Glutamatergic neuron (in vitro differentiated cells): ENCODE data around the gene VWA2. TPM values are rescaled to one million over a fixed set of nuclear protein-coding genes. Genes with fewer than 3 reads are reported as not detected.

ENCODE experiments used
- DNase-seq: peaks from one replicate; pipeline ENCODE4 v3.0.0; 2022
- H3K27ac Mint-ChIP-seq: one replicate; pipeline ENCODE4 v1.8.0; 2020; ENCODE audit warnings: mild to moderate bottlenecking, mixed read lengths, inconsistent platforms; ENCODE audit not compliant: unreplicated experiment
- H3K27me3 Mint-ChIP-seq: one replicate; pipeline ENCODE4 v1.8.0; 2020; ENCODE audit warnings: mild to moderate bottlenecking, moderate library complexity, mixed read lengths, inconsistent platforms; ENCODE audit not compliant: unreplicated experiment
- H3K36me3 Mint-ChIP-seq: one replicate; pipeline ENCODE4 v1.8.0; 2020; ENCODE audit warnings: mild to moderate bottlenecking, mixed read lengths, inconsistent platforms; ENCODE audit not compliant: unreplicated experiment
- H3K4me1 Mint-ChIP-seq: one replicate; pipeline ENCODE4 v1.8.0; 2020; ENCODE audit warnings: mild to moderate bottlenecking, low read depth, mixed read lengths, inconsistent platforms; ENCODE audit not compliant: unreplicated experiment
- H3K4me3 Mint-ChIP-seq: one replicate; pipeline ENCODE4 v1.8.0; 2020; ENCODE audit warnings: mild to moderate bottlenecking, mixed read lengths, inconsistent platforms; ENCODE audit not compliant: unreplicated experiment
- H3K9me3 Mint-ChIP-seq: one replicate; pipeline ENCODE4 v1.8.0; 2020; ENCODE audit warnings: mild to moderate bottlenecking, moderate library complexity, mixed read lengths, inconsistent platforms; ENCODE audit not compliant: unreplicated experiment
- CTCF ChIP-seq: fragments of 200-600 bp; sonication (generic); IDR thresholded peaks from one replicate; pipeline ENCODE4 v1.5.0; 2021; ENCODE audit not compliant: partially characterized antibody, unreplicated experiment
- total RNA-seq: library from RNA; stranded (reverse); fragmentation: NEBNext Ultra II Directional; extraction: Animal tissue kit (Norgen Biotek cat#: 25700); gene quantifications from one replicate; pipeline ENCODE4 v1.2.1, GENCODE V29; 2021; ENCODE audit not compliant: unreplicated experiment

The VWA2 gene
- total RNA-seq, 1 donor from 2014 or later: not detected

GRCh38 chr10:114285961-114286441 is 46.9 kb downstream of the VWA2 start:
- no peak for TF ChIP-seq CTCF
- no peaks in the 10 kb centered on the region for H3K4me1 Mint-ChIP-seq
- H3K9me3 Mint-ChIP-seq: peaks cover 6% of the 10 kb centered on the region
- no peak overlapping the region for H3K4me3 Mint-ChIP-seq
- H3K27ac Mint-ChIP-seq: no peak overlapping the region
- peaks cover 2% of the 10 kb centered on the region for H3K27me3 Mint-ChIP-seq
- peaks cover 10% of the 10 kb centered on the region for H3K36me3 Mint-ChIP-seq
- no peak for DNase-seq

- no peak overlapping the region for H3K4me3 Mint-ChIP-seq
- TF ChIP-seq CTCF: no peak
- H3K9me3 Mint-ChIP-seq: peaks cover 6% of the 10 kb centered on the region
- DNase-seq: no peak
- H3K36me3 Mint-ChIP-seq: peaks cover 10% of the 10 kb centered on the region
- H3K4me1 Mint-ChIP-seq: no peaks in the 10 kb centered on the region
- H3K27ac Mint-ChIP-seq: no peak overlapping the region
- H3K27me3 Mint-ChIP-seq: peaks cover 2% of the 10 kb centered on the region
Measured at GRCh38 chr10:114286921-114287320, 47.9 kb downstream of the VWA2 start.

- H3K27me3 Mint-ChIP-seq: peaks cover 2% of the 10 kb centered on the region
- no peak for TF ChIP-seq CTCF
- no peak overlapping the region for H3K27ac Mint-ChIP-seq
- peaks cover 10% of the 10 kb centered on the region for H3K36me3 Mint-ChIP-seq
- peaks cover 6% of the 10 kb centered on the region for H3K9me3 Mint-ChIP-seq
- no peak for DNase-seq
- no peaks in the 10 kb centered on the region for H3K4me1 Mint-ChIP-seq
- no peak overlapping the region for H3K4me3 Mint-ChIP-seq
Measured at GRCh38 chr10:114288424-114289095, 49.5 kb downstream of the VWA2 start.

GRCh38 chr10:114289096-114289436 is 50.0 kb downstream of the VWA2 start:
- Mint-ChIP-seq H3K4me1 (no peaks in the 10 kb centered on the region), H3K9me3 (peaks cover 6% of the 10 kb centered on the region), H3K36me3 (peaks cover 10% of the 10 kb centered on the region), H3K27me3 (peaks cover 2% of the 10 kb centered on the region), H3K4me3 (no peak overlapping the region), H3K27ac (no peak overlapping the region)
- TF ChIP-seq CTCF: no peak
- DNase-seq: no peak

GRCh38 chr10:114290038-114290437 is 51.0 kb downstream of the VWA2 start:
- Mint-ChIP-seq H3K27ac (no peak overlapping the region), H3K4me3 (no peak overlapping the region), H3K27me3 (peaks cover 2% of the 10 kb centered on the region), H3K9me3 (peaks cover 6% of the 10 kb centered on the region), H3K36me3 (peaks cover 10% of the 10 kb centered on the region), H3K4me1 (no peaks in the 10 kb centered on the region)
- DNase-seq: no peak
- no peak for TF ChIP-seq CTCF
